Naive B cell (primary cell): ENCODE data around the gene RXRA. TPM values are rescaled to one million over a fixed set of nuclear protein-coding genes. Genes with fewer than 3 reads are reported as not detected.

Experiments used
- ATAC-seq, 2 donors: fragments of 150-1000 bp; cut with Tn5 transposase; 2 replicates each; pipeline ENCODE4 v1.10.0; 2021; ENCODE audit warnings: low read depth in 2 of 2, mild to moderate bottlenecking in 2 of 2, moderate library complexity in 2 of 2
- DNase-seq: peaks from one replicate; pipeline ENCODE4 v3.0.0; 2022
- H3K27ac Mint-ChIP-seq, 6 donors: one replicate each; pipeline ENCODE4 v1.8.0; 2020 to 2022; ENCODE audit warnings: mild to moderate bottlenecking in 6 of 6, mixed read lengths in 6 of 6, moderate library complexity in 5 of 6, inconsistent platforms in 2 of 6
- H3K27me3 Mint-ChIP-seq, 3 donors: one replicate each; pipeline ENCODE4 v1.8.0; 2021 to 2022; ENCODE audit warnings: mixed read lengths in 3 of 3, mild to moderate bottlenecking in 1 of 3
- H3K36me3 Mint-ChIP-seq, 2 donors: one replicate each; pipeline ENCODE4 v1.8.0; 2020 to 2022; ENCODE audit warnings: mixed read lengths in 2 of 2, inconsistent platforms in 1 of 2, mild to moderate bottlenecking in 1 of 2
- H3K4me1 Mint-ChIP-seq, 3 donors: one replicate each; pipeline ENCODE4 v1.8.0; 2020 to 2022; ENCODE audit warnings: mixed read lengths in 3 of 3, inconsistent platforms in 1 of 3, mild to moderate bottlenecking in 1 of 3, moderate library complexity in 1 of 3
- H3K4me3 Mint-ChIP-seq, 8 donors: one replicate each; pipeline ENCODE4 v1.8.0; 2020 to 2022; ENCODE audit warnings: mild to moderate bottlenecking in 8 of 8, mixed read lengths in 8 of 8, moderate library complexity in 8 of 8, inconsistent platforms in 2 of 8
- H3K9me3 Mint-ChIP-seq, 7 donors: one replicate each; pipeline ENCODE4 v1.8.0; 2020 to 2022; ENCODE audit warnings: mixed read lengths in 7 of 7, mild to moderate bottlenecking in 5 of 7, inconsistent platforms in 2 of 7, moderate library complexity in 1 of 7
- polyA plus RNA-seq, 6 donors: library from polyadenylated mRNA; unstranded; fragments of 300-500 nt; fragmentation: Illumina TruSeq; gene quantifications; one replicate each; pipeline ENCODE4 v1.2.3, GENCODE V29; 2021; ENCODE audit warnings: low read depth in 6 of 6

The RXRA gene
- polyA plus RNA-seq, 6 donors from 2014 or later: 0.31 to 0.76 (median 0.50) TPM; not detected in 1

DNA sequence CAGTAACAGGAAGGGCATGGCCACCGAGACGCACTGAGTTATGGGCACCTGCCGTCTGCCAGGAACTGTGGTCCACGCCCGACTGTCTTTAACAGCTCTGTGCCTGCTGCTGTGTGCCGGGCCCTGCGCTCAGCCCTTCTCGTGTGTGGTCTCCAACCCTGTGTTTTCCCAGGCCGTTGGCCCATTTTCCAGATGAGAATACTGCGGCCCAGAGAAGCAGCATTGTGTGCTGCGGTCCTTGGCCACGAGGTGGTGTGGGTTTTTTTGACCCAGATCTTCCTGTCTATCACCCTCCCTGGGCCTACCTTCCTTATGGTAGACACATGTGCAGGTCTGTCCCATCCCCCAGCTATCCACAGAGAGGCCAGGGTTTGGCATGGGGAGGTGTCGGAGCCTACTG, 47.0 kb downstream of the RXRA start:
- Mint-ChIP-seq H3K4me3 (no peak overlapping the region), H3K9me3 (no peaks in the 10 kb centered on the region), H3K27me3 (peaks cover 0 to 22% (median 9%) of the 10 kb centered on the region in 3 donors), H3K36me3 (no peaks in the 10 kb centered on the region), H3K27ac (no peak overlapping the region), H3K4me1 (peaks cover 14 to 23% (median 17%) of the 10 kb centered on the region in 3 donors)
- no peak for DNase-seq
- no peak for ATAC-seq

DNA sequence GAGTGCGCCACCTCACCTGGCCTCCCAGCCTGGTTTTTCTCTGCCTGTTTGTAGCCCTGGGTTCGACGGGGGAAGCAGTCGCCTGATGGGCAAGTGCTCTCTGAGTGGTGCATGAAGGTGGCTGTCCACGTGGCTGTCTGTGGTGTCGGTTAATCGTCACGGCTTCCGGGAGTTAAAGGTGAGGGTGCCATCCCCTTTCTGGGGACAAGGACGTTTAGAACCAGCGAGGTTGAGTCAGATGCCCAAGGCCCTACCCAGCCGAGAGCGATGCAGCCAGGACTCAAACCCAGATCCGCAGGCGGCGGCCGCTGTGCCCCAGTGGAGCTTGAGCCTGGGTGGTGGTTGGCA, 47.7 kb downstream of the RXRA start:
- Mint-ChIP-seq H3K4me1 (peaks cover 12 to 18% (median 14%) of the 10 kb centered on the region in 3 donors), H3K36me3 (no peaks in the 10 kb centered on the region), H3K4me3 (no peak overlapping the region), H3K27ac (no peak overlapping the region), H3K9me3 (no peaks in the 10 kb centered on the region), H3K27me3 (peaks cover 0 to 17% (median 9%) of the 10 kb centered on the region in 3 donors)
- DNase-seq (no peak), ATAC-seq (no peak)

DNA sequence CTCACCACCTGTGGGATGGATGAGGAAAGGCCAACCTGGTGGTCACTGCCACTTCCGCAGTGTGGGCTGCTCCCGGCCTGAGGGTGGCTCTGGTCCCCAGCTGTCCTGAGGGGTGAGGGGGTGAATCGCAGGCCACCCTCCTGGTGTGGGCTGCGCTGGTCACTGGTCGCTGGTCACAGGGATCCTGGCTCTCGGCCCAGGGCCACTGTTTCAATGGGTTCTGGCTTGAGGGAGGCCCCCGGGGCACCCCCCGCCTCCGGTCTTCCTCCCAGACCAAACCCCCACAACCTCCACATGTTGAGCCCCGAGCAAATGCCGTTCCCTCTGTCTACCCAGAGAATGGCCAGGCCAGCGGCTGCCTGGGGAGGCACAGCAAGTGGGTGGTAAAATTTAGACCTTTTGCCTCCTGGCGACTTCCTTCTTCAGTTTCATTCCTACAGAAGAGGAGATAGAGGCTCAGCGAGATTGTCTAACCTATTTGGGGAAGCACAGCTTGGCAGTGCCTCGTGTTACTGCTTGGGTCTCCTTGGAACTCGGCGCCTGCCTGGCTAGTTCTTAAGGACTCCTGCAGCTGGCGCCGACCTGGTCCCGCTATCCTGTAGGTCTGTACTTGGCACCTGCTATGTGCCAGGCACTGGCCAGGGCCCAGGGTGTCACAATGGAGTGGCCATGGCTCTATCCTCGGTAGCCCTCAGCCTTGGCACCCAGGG, 48.2 kb downstream of the RXRA start:
- H3K4me3 Mint-ChIP-seq: peak overlapping the region in 2 of 8 donors; percentile 6 to 16
- DNase-seq: no peak
- no peak for ATAC-seq
- no peaks in the 10 kb centered on the region for H3K9me3 Mint-ChIP-seq
- H3K4me1 Mint-ChIP-seq: peaks cover 12 to 18% (median 14%) of the 10 kb centered on the region in 3 donors
- H3K27ac Mint-ChIP-seq: peak overlapping the region in 3 of 6 donors; percentile 14 to 49 (median 39)
- H3K27me3 Mint-ChIP-seq: peaks cover 0 to 17% (median 9%) of the 10 kb centered on the region in 3 donors
- no peaks in the 10 kb centered on the region for H3K36me3 Mint-ChIP-seq

DNA sequence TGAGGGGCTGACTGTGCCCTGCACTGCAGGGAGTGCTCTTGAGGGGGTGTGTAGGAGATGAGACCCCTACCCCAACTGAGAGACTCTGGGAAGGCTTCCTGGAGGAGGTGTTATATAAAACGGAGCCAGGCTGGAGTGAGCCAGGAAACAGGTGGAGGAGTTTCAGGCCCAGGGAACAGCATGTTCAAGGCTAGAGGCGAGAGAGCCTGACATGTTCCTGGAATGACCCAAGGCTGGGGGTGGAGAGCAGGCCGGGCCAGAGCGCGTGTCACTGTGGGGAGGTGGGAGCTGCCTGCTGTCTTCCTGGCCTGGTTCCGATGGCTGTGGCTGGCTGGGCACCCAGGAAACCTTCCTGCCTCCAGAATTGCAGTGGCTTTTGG, 48.7 kb downstream of the RXRA start:
- Mint-ChIP-seq H3K27ac (peak overlapping the region in 3 of 6 donors; percentile 14 to 76 (median 49)), H3K9me3 (no peaks in the 10 kb centered on the region), H3K4me1 (peaks cover 12 to 18% (median 14%) of the 10 kb centered on the region in 3 donors), H3K36me3 (no peaks in the 10 kb centered on the region), H3K4me3 (peak overlapping the region in 2 of 8 donors; percentile 6 to 16), H3K27me3 (peaks cover 0 to 17% (median 9%) of the 10 kb centered on the region in 3 donors)
- no peak for ATAC-seq
- DNase-seq: no peak

DNA sequence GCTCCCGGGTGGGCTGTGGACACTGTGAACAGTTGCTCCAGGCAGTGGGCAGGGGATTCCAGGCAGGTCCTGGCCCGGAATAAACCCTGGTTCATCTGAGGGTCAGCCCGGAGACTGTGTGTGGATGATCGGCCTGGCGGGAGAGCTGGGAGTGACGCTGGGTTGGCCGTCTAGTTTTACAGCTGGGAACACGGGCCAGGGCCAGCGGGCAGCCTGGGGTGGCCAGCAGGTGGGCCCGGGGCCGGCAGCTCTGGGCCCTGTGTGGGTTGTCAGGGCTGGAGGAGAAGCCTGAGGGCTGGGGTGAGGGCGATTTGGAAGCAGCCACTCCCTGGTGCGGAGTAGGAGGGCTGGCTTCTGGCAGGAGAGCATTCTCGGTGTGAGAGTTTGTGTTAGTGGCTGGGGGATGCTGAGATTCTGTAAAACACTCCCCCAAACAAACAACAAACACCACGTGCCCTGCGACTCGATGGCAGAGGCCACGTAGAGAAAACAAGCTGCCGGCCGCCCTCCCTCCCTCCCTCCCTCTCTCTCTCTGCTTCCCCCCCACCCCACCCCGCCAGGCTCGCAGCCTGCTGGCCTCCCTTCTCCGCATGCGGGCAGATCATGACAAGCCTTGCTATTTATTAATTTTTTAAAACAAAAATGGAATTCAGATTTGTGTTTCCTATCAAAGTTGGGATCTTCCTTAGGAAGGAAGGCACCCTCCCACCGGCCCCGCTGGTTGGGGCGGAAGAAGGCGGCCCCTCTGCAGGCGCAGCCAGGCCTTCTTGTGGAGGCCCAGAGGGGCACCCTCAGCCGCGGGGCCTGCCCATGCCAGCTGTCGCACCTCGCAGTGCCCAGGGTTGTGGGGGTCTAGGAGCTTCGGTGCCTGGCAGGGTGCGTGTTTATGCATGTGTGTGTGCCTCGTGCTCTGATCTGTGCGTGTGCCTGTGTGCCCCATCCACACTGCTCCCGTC, 49.5 kb downstream of the RXRA start:
- Mint-ChIP-seq H3K27me3 (peaks cover 0 to 17% (median 9%) of the 10 kb centered on the region in 3 donors), H3K27ac (peak overlapping the region in 2 of 6 donors; percentile 13 to 14), H3K4me3 (no peak overlapping the region), H3K4me1 (peaks cover 12 to 18% (median 14%) of the 10 kb centered on the region in 3 donors), H3K36me3 (no peaks in the 10 kb centered on the region), H3K9me3 (no peaks in the 10 kb centered on the region)
- no peak for ATAC-seq
- DNase-seq: no peak

DNA sequence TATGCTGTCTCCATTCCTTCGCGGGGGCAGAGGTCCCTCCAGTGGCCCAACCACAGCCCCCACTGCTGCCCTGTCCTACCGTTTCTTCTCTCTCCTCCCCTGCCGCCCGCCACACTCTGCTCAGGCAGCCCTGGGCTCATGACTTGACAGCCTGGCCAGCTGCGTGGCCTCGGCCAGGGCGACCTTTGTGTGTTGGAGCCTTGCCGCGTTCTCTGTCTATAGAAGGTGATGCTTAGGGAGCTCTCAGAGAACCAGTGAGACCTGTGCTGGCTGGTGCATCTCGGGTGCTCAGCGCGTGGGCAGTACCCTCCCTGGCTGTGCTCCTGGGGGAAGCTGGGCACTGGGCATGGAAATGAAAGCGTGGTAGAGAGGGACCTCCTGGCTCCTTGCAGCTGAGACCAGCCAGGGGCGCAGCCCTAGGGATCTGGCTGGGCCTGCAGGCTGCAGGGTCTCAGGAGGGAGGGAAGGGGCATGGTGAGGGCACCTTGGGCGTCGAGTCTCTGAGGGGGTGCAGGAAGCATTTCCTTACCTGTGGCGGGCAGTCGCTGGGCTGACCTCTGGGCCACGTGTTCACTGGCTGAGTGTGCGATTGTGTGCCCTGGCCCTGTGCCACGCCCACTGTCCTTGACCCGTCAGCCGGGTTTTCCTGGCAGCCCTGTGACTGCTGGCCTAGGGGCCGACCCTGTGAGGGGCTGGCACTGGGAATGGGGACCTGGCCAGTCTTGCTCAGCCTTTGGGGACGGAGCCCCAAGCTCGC, 50.3 kb downstream of the RXRA start:
- peaks cover 0 to 26% (median 12%) of the 10 kb centered on the region in 3 donors for H3K27me3 Mint-ChIP-seq
- H3K9me3 Mint-ChIP-seq: no peaks in the 10 kb centered on the region
- peak overlapping the region in 1 of 8 donors; percentile 75 for H3K4me3 Mint-ChIP-seq

DNA sequence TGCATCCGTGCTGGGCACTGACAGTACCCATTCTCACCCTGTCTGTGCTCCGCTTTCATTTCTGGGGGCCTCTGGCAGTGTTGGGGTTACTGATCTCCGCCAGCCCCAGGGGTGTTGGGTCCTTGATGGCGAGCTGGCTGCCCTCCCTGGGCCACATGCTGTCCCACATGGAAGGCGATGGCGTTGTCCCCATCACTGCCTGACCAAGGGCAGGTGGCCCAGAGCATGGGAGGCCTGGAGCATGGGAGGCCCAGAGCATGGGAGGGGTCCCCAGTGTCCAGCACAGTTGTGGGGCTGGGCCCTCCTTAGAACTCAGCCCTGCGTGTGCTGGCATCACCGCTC, 50.9 kb downstream of the RXRA start:
- H3K27me3 Mint-ChIP-seq: peaks cover 0 to 31% (median 18%) of the 10 kb centered on the region in 3 donors
- no peaks in the 10 kb centered on the region for H3K36me3 Mint-ChIP-seq
- H3K4me1 Mint-ChIP-seq: peaks cover 24 to 26% (median 24%) of the 10 kb centered on the region in 3 donors
- ATAC-seq: no peak
- no peak overlapping the region for H3K4me3 Mint-ChIP-seq
- H3K9me3 Mint-ChIP-seq: no peaks in the 10 kb centered on the region
- no peak overlapping the region for H3K27ac Mint-ChIP-seq
- DNase-seq: no peak

More for the DNA sequence above, 50.3 kb downstream of the RXRA start:
- Mint-ChIP-seq H3K36me3 (no peaks in the 10 kb centered on the region), H3K4me1 (peaks cover 18 to 20% (median 19%) of the 10 kb centered on the region in 3 donors), H3K27ac (peak overlapping the region in 1 of 6 donors; percentile 22)
- ATAC-seq (no peak), DNase-seq (no peak)

DNA sequence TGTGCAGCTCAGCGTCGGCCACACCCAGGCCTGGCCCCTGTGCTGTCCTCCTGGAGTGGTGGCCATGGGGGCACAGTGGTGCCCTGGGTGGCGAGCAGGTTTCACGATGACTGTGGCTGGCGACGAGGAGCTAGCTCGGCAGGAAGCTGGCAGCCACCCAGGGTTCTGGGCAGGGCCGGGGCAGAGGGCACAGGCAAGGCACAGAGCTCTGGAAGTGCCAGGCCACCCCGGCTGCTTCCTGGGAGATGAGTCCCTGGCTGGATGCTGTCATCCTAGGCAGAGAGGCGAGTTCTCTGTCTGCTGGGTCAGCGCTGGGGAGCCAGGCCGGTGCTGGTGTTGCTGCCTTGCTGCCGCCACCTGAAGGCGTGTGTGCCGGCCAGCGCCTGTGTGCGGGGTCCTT, 51.7 kb downstream of the RXRA start:
- ATAC-seq: no peak

DNA sequence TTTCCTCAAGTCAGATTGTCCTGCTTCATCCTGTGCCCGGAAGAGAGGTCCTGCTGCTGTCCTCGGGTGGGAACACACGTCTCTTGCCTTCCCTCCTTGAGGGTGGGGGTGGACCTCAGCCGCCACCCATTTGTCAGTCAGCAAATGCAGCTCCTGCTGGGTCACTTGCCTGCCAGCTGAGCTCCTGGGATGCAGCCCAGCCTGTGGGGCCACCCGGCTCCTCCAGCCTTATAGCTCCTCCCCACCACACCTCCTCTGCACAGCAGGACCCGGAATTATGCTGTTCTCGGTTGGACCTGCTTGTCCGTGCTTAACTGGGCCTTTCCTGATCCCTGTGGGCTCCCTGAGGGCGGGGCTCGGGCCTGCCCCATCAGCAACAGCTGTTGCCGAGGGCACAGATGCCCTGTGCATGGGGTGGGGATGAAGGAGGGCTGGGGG, 52.7 kb downstream of the RXRA start:
- ATAC-seq (no peak), DNase-seq (no peak)
- H3K4me1 Mint-ChIP-seq: peaks cover 25 to 39% (median 28%) of the 10 kb centered on the region in 3 donors
- no peaks in the 10 kb centered on the region for H3K9me3 Mint-ChIP-seq
- H3K27ac Mint-ChIP-seq: no peak overlapping the region
- H3K4me3 Mint-ChIP-seq: no peak overlapping the region
- H3K36me3 Mint-ChIP-seq: no peaks in the 10 kb centered on the region
- peaks cover 0 to 35% (median 18%) of the 10 kb centered on the region in 3 donors for H3K27me3 Mint-ChIP-seq

More for the DNA sequence above, 51.7 kb downstream of the RXRA start:
- H3K4me3 Mint-ChIP-seq: no peak overlapping the region
- H3K4me1 Mint-ChIP-seq: peaks cover 25 to 32% (median 27%) of the 10 kb centered on the region in 3 donors
- H3K27ac Mint-ChIP-seq: no peak overlapping the region
- no peaks in the 10 kb centered on the region for H3K9me3 Mint-ChIP-seq
- H3K27me3 Mint-ChIP-seq: peaks cover 0 to 35% (median 18%) of the 10 kb centered on the region in 3 donors
- no peak for DNase-seq
- H3K36me3 Mint-ChIP-seq: no peaks in the 10 kb centered on the region

DNA sequence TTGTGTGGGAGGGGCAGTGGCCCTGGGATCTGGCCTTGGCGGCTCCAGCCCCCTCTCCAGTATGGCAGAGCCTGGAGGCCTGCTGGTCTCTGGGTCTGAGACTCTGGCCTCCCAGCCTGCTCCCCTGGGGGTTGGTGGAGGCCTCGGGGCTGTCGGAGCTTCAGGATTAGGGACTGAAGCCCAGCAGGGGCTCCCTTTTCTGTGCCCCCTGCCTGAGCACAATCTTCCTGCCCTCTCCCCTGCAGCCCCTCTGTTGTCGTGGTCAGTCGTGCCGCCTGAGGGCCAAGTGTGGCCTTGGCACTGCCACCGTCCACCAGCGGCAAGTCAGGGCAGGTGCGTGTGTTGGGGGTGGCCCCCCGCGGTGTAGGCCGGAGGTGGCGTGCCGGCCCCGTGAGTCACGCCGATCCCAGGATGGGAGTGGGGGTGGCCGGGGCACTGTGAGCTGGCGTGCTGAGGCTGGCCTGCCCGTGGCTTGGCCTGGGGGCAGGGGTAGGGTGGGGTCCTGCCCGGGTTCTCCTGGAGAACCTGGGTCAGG, 53.6 kb downstream of the RXRA start:
- H3K27me3 Mint-ChIP-seq: peaks cover 0 to 32% (median 18%) of the 10 kb centered on the region in 3 donors
- no peak overlapping the region for H3K27ac Mint-ChIP-seq
- ATAC-seq (no peak), DNase-seq (no peak)
- H3K36me3 Mint-ChIP-seq: no peaks in the 10 kb centered on the region
- H3K9me3 Mint-ChIP-seq: no peaks in the 10 kb centered on the region
- H3K4me1 Mint-ChIP-seq: peaks cover 29 to 35% (median 33%) of the 10 kb centered on the region in 3 donors
- no peak overlapping the region for H3K4me3 Mint-ChIP-seq

DNA sequence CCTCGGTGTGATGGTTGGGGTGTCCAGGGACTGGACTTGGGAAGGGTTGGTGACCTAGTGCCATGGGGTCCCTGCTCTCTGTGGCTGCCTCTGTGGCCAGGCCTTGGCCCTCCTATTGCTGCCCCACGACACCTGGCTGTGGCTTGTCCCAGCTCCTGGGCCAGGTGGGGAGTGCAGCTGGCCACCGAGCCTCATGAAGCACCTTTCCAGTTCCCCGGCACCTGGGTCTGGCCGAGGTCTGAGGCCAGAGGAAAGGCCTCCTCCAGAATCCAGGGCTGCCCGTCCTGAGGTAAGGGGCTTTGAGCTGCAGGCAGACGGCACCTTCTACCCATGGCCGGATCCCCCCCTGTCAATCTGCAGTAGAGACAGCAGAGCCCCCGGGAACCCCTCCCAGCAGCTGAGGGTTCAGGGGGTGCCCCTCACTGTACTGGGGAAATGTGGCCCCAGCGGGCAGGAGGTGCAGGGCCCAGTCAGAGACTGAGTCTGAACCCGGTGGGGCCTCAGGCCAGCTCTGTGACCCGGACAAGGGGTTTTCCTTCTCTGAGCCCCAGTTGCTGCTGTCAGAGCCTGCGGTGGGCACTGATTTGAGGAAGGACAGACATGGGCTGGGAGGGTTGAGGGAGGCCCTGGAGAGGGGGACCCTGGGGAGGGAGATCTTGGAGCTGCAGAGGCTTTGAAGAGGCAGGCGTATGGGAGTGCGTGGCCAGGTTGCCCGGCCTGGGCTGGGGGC, 54.5 kb downstream of the RXRA start:
- no peaks in the 10 kb centered on the region for H3K36me3 Mint-ChIP-seq
- DNase-seq (no peak), ATAC-seq (no peak)
- peaks cover 0 to 25% (median 18%) of the 10 kb centered on the region in 3 donors for H3K27me3 Mint-ChIP-seq
- H3K9me3 Mint-ChIP-seq: no peaks in the 10 kb centered on the region
- H3K4me3 Mint-ChIP-seq: peak overlapping the region in 2 of 8 donors; percentile 22 to 43
- peaks cover 23 to 33% (median 32%) of the 10 kb centered on the region in 3 donors for H3K4me1 Mint-ChIP-seq
- no peak overlapping the region for H3K27ac Mint-ChIP-seq

DNA sequence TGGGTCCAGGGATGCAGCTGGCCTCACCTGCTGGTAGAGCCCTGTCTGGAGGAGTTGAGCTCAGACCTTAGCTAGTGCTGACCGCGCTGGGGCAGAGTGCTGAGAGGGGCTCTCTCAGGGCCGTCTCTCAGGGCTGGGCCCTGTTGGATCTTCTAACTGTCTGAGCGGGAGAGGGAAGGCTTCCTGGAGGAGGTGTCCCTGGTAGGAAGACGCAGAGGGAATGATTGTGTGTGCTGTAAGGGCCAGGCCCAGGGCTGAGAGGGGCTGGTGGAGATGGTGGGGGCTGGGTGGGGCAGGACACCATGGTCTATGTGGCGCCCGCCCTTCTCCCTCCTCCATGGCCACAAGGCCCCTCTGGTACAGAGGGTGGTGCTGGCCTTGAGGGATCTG, 55.0 kb downstream of the RXRA start:
- no peak for DNase-seq
- Mint-ChIP-seq H3K9me3 (no peaks in the 10 kb centered on the region), H3K4me1 (peaks cover 23 to 33% (median 31%) of the 10 kb centered on the region in 3 donors), H3K36me3 (no peaks in the 10 kb centered on the region), H3K27me3 (peaks cover 0 to 23% (median 15%) of the 10 kb centered on the region in 3 donors), H3K4me3 (peak overlapping the region in 4 of 8 donors; percentile 22 to 63 (median 39)), H3K27ac (peak overlapping the region in 3 of 6 donors; percentile 79 to 92 (median 85))
- no peak for ATAC-seq
